Endodermal cell (in vitro differentiated cells): ENCODE data around the gene KISS1R. TPM values are rescaled to one million over a fixed set of nuclear protein-coding genes. Genes with fewer than 3 reads are reported as not detected.

Experiments
- DNase-seq: peaks from one replicate; pipeline ENCODE4 v3.0.0-alpha.2; 2017
- H3K27ac ChIP-seq: 2 replicates; pipeline ENCODE4 v1.5.1; 2013; ENCODE audit warnings: mild to moderate bottlenecking, low read depth, low read length, moderate library complexity
- H3K27me3 ChIP-seq: 2 replicates; pipeline ENCODE4 v1.6.1; 2013; ENCODE audit warnings: mild to moderate bottlenecking, low read length, moderate library complexity; ENCODE audit not compliant: insufficient read depth, control insufficient read depth, poor library complexity, severe bottlenecking
- H3K36me3 ChIP-seq: 2 replicates; pipeline ENCODE4 v1.7.0; 2013; ENCODE audit warnings: mild to moderate bottlenecking, low read length, moderate library complexity; ENCODE audit not compliant: control insufficient read depth, insufficient read depth
- H3K4me1 ChIP-seq: one replicate; pipeline ENCODE4 v1.7.0; 2013; ENCODE audit warnings: low read length; ENCODE audit not compliant: control insufficient read depth, insufficient read depth
- H3K4me3 ChIP-seq: 2 replicates; pipeline ENCODE4 v1.5.1; 2013; ENCODE audit warnings: mild to moderate bottlenecking, low read length, moderate library complexity
- H3K9ac ChIP-seq: 2 replicates; pipeline ENCODE4 v1.6.1; 2013; ENCODE audit warnings: mild to moderate bottlenecking, low read length, moderate library complexity; ENCODE audit not compliant: poor library complexity, severe bottlenecking; ENCODE audit errors: extremely low read depth
- H3K9me3 ChIP-seq: 2 replicates; pipeline ENCODE4 v1.6.1; 2013; ENCODE audit warnings: mild to moderate bottlenecking, low read length, moderate library complexity; ENCODE audit not compliant: control insufficient read depth
- H3K27ac Mint-ChIP-seq: 2 replicates; pipeline ENCODE4 v1.8.0; 2020; ENCODE audit warnings: mixed read lengths
- H3K27me3 Mint-ChIP-seq: 2 replicates; pipeline ENCODE4 v1.8.0; 2021; ENCODE audit warnings: mild to moderate bottlenecking, mixed read lengths; ENCODE audit not compliant: insufficient read depth
- H3K36me3 Mint-ChIP-seq: 2 replicates; pipeline ENCODE4 v1.8.0; 2020; ENCODE audit warnings: low read depth, mixed read lengths
- H3K4me1 Mint-ChIP-seq: 2 replicates; pipeline ENCODE4 v1.8.0; 2020; ENCODE audit warnings: mixed read lengths
- H3K4me3 Mint-ChIP-seq: 2 replicates; pipeline ENCODE4 v1.8.0; 2020; ENCODE audit warnings: mild to moderate bottlenecking, moderate library complexity, mixed read lengths
- H3K9me3 Mint-ChIP-seq: 2 replicates; pipeline ENCODE4 v1.8.0; 2020; ENCODE audit warnings: mild to moderate bottlenecking, mixed read lengths
- CTCF ChIP-seq: fragments of 200-600 bp; sonication (generic); conservative IDR thresholded peaks from 2 replicates; pipeline ENCODE4 v1.5.0; 2021; ENCODE audit warnings: antibody characterized with exemption, mild to moderate bottlenecking
- WGBS, 2 experiments: methylation state at CpG; one replicate each; pipeline versions ENCODE4 v1.1.5 to v1.1.7; 2013; ENCODE audit warnings: missing lambda C conversion rate in 2 of 2, mixed read lengths in 1 of 2; ENCODE audit not compliant: insufficient coverage in 1 of 2, insufficient read length in 1 of 2; 5-methylcytosine and 5-hydroxymethylcytosine counted together
- total RNA-seq, 2 donors: library from RNA; stranded (reverse); fragmentation: NEBNext Ultra II Directional in 1 of 2; extraction: Animal tissue kit (Norgen Biotek cat#: 25700) in 1 of 2; gene quantifications; 2 replicates in 1 of 2; 3 replicates in 1 of 2; pipeline ENCODE4 v1.2.1, GENCODE V29; 2021

KISS1R gene
- total RNA-seq, 2 donors from 2014 or later: 0.73 TPM; not detected in 1

DNA sequence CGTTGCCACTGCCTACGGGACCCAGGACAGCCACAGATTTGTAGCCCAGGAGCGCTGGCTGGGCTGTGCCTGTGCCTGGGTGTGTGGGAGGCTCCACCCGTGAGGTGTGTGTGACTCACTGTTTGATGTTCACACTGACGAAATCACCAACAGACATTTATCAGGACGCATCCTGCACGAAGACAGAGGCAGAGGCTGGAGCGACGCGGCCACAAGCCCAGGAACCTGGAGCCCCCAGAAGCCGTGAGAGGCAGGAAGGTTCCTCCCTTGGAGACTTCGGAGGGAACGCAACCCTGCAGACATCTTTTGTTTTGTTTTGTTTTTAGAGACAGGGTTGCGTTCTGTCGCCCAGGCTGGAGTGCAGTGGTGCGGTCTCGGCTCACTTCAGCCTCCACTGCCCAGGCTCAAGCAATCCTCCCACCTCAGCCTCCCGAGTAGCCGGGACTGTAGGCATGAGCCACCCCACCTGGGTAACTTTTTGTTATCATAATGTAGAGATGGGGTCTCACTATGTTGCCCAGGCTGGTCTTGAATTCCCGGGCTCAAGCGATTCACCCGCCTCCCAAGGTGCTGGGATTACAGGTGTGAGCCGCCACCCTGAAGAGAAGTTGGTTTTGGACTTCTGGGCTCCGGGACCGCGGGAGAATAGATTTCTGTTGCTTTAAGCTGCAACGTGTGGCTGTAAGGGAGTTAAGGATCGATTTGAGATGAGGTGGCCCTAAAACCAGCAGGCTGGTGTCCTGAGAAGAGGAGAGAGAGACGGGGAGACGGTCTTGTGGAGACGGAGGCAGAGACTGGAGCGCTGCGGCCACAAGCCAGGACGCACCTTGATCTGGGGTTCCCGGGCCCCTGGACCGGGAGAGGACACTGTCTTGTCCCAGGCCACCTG, 42.1 kb downstream of the KISS1R start:
- Mint-ChIP-seq H3K36me3 (peaks cover 41% of the 10 kb centered on the region), H3K4me1 (peaks cover 10% of the 10 kb centered on the region), H3K4me3 (no peak overlapping the region), H3K27me3 (no peaks in the 10 kb centered on the region), H3K9me3 (no peaks in the 10 kb centered on the region), H3K27ac (peak overlapping the region; percentile 82)
- 93 to 94% methylated on average over 32 to 36 of the region's 36 CpGs for WGBS, 2 experiments
- Histone ChIP-seq H3K27ac (no peak overlapping the region), H3K4me1 (no peaks in the 10 kb centered on the region), H3K27me3 (no peaks in the 10 kb centered on the region), H3K9me3 (no peaks in the 10 kb centered on the region), H3K9ac (no peak overlapping the region), H3K4me3 (no peak overlapping the region), H3K36me3 (peaks cover 37% of the 10 kb centered on the region)
- TF ChIP-seq CTCF: no peak
- DNase-seq: no peak

DNA sequence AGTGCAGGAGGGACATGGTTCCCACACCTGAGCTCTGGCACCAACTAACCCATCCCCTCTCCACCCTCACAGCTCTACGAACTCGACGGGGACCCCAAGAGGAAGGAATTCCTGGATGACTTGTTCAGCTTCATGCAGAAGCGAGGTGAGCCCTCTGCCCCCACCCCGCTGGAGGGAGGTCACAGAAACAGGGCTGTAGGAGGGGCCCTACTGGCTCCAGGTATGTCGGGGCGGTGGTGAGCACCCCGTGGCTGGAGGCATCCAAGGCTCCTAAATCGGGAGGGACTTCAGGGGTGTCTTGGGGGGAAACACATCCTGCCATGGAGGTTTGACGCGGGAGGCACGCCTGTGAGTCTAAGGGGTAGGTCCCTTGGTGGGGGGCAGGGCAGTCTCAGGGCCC, 42.9 kb downstream of the KISS1R start:
- Histone ChIP-seq H3K36me3 (peaks cover 45% of the 10 kb centered on the region), H3K27me3 (no peaks in the 10 kb centered on the region), H3K27ac (no peak overlapping the region), H3K4me3 (no peak overlapping the region), H3K9ac (no peak overlapping the region), H3K4me1 (no peaks in the 10 kb centered on the region), H3K9me3 (peaks cover 4% of the 10 kb centered on the region)
- peak overlapping the region; percentile 30 for H3K27ac Mint-ChIP-seq
- H3K9me3 Mint-ChIP-seq: no peaks in the 10 kb centered on the region
- peaks cover 8% of the 10 kb centered on the region for H3K4me1 Mint-ChIP-seq
- 71 to 72% methylated on average over 11 to 12 of the region's 12 CpGs for WGBS, 2 experiments
- peaks cover 49% of the 10 kb centered on the region for H3K36me3 Mint-ChIP-seq
- TF ChIP-seq CTCF: peak; percentile 60
- H3K4me3 Mint-ChIP-seq: no peak overlapping the region
- no peaks in the 10 kb centered on the region for H3K27me3 Mint-ChIP-seq
- DNase-seq: peak; percentile 87

DNA sequence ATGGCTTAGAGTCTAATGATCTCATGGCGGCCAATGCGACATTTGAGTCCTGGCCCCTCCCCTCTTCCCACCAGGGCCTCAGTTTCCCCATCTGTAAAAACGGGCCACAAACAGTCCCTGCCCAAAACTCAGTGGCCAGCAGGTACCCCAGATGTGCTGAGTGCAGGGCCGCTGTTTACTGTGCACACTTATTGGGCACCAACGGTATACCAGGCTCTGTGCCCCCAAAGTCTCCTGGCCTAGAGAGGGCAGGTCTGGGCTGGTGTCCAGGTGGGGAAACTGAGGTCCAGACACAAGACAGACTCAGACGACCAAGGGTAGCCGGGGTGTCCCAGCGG, 43.4 kb downstream of the KISS1R start:
- no peaks in the 10 kb centered on the region for H3K27me3 ChIP-seq
- peaks cover 9% of the 10 kb centered on the region for H3K9me3 ChIP-seq
- H3K27me3 Mint-ChIP-seq: no peaks in the 10 kb centered on the region

More for the DNA sequence above, 43.4 kb downstream of the KISS1R start:
- no peaks in the 10 kb centered on the region for H3K9me3 Mint-ChIP-seq
- Histone ChIP-seq H3K36me3 (peaks cover 51% of the 10 kb centered on the region), H3K9ac (no peak overlapping the region), H3K27ac (no peak overlapping the region), H3K4me3 (no peak overlapping the region), H3K4me1 (no peaks in the 10 kb centered on the region)
- H3K4me1 Mint-ChIP-seq: peaks cover 7% of the 10 kb centered on the region
- no peak for TF ChIP-seq CTCF
- no peak for DNase-seq
- 91 to 96% methylated on average over 8 of the region's 8 CpGs for WGBS, 2 experiments
- peaks cover 55% of the 10 kb centered on the region for H3K36me3 Mint-ChIP-seq
- peak overlapping the region; percentile 30 for H3K27ac Mint-ChIP-seq
- no peak overlapping the region for H3K4me3 Mint-ChIP-seq
